VCaP (cell line): ENCODE measurements around the gene ISM2.

Experiments used
- H3K27ac ChIP-seq: fragments of 450-650 bp; 2 replicates; pipeline ENCODE4 v1.5.1; 2017
- CTCF ChIP-seq: fragments of 450-650 bp; conservative IDR thresholded peaks from 2 replicates; pipeline ENCODE4 v1.5.1; 2017; ENCODE audit warnings: mild to moderate bottlenecking, moderate library complexity

ISM2 gene

GRCh38 chr14:77505031-77505430 lies 6.4 kb upstream of the ISM2 start:
- H3K27ac ChIP-seq, result no peak overlapping the region
- TF ChIP-seq CTCF, result no peak

DNA sequence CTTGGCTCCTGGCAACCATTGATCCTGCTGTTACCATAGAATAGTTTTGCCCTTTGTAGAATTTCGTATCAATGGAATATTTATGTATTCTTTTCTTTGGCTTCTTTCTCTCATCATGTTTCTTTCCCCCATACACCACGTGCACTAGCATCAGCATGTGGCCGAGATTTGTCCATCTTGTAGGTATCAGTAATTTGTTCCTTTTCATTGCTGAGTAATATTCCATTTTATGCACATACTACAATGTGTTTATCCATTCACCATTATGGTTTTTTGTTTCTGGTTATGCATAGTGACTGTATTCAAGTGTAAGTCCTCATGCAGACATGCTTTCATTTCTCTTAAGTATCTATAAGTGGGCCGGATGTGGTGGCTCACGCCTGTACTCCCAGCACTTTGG lies 4.5 kb upstream of the ISM2 start:
- H3K27ac ChIP-seq, result no peak overlapping the region
- TF ChIP-seq CTCF, result no peak

DNA sequence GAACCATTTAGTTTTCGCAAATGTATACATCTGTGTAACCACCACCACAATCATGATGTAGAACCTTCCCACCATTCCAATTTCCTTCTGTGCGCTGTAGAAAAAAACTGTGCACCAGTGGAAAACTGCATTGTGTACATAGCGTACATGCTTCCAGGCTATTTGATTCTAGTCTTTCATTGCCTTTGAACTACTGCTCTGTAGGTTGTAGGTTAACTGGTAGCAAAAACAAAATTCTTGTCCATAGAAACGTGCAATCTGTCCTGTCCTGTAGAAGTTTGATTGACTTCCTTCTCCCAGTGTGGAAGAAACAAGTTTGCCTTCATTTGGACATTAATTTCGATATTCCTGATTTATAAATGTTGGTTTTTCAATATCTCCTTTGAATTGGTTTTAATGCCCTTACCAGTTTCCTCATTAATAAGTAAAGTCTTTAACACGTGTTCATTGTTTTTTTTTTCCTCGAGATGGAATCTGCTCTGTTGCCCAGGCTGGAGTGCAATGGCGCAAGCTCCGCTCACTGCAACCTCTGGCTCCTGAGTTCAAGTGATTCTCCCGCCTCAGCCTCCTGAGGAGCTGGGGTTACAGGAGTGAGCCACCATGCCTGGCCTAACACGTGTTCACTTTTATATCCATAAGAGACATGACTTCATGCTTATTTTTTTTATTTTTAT lies 3.6 kb upstream of the ISM2 start:
- H3K27ac ChIP-seq, result no peak overlapping the region
- TF ChIP-seq CTCF, result no peak

- no peak for TF ChIP-seq CTCF
- H3K27ac ChIP-seq, result peak overlapping the region; percentile 11; the same call in 1 of the 2 replicates
Measured at GRCh38 chr14:77498984-77499527, 440 bp upstream of the ISM2 start.

GRCh38 chr14:77495334-77495733 lies 3.3 kb downstream of the ISM2 start:
- no peak for TF ChIP-seq CTCF

GRCh38 chr14:77491056-77491455 lies 7.6 kb downstream of the ISM2 start:
- H3K27ac ChIP-seq, result no peak overlapping the region
- TF ChIP-seq CTCF, result no peak

More at GRCh38 chr14:77495334-77495733, 3.3 kb downstream of the ISM2 start:
- H3K27ac ChIP-seq, result no peak overlapping the region

DNA sequence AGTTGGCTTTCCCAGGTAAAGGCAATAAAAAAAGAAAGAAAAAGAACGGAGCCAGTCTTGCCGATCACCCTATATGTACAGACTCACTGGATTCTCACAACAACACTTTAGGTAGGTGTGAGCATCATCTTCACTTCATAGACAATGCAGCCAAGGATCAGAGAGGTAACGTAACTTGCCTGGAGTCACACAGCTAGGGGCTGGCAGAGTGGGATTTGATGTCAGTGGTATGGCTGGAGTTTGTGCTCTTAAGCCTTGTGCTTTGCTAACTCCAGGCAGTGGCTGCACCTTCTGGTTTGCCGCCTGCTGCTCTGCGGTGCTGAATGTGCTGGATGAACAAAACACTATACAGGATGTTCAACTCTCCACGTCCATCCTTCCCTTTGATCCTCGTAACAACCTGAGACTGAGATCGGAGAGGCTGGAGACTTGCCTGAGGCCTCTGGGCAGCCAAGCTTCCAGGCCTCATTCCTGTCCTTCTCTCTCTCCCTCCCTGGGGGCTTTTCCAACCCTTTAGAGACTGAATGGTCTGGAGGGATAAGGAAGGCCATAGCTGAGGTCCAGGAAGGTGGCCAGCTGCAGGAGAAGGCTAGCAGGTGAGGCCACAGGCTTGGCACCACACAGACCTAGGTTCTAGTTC lies 8.1 kb downstream of the ISM2 start:
- H3K27ac ChIP-seq, result no peak overlapping the region
- no peak for TF ChIP-seq CTCF
